HG03039 (cell line): ENCODE data around the gene SDK2.

Source experiments
- ATAC-seq: cut with Tn5 transposase; IDR thresholded peaks from one replicate; pipeline ENCODE4 v1.9.1; 2021; ENCODE audit warnings: mild to moderate bottlenecking, moderate library complexity; ENCODE audit not compliant: unreplicated experiment

Gene SDK2

DNA sequence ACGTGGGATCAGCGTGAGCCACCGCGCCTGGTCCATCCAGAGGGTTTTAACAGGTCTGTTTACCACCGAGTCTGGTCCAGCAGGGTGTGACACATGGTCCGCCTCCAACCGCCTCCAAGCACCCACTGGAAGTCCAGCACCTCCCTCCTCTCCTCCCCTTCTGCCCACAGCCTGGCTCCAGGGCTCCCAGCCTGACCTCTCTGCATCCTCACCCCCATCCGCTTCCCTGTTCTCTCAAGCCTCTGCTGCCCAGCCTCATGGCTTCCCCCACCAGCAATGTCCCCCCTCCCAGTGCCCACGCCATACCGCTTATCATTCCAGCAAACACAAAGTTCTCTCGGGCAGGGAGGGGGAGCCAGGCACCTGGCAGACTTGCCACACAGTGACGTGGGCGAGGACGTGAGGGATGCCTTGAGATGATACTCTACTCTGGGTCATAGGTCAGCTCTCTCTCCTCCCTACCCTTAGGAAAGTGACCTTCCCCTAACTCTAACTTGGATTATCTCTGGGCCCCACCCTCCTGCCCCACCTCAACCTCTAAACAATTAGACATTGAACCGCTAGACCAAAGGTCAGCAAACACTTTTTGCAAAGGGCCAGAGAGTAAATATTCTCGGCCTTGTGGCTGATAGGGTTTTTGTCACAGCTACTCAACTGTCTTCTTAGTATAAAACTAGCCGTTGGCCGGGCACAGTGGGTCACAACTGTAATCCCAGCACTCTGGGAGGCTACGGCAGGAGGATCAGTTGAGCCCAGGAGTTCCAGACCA, 355.5 kb downstream of the SDK2 start:
- ATAC-seq, result no peak

DNA sequence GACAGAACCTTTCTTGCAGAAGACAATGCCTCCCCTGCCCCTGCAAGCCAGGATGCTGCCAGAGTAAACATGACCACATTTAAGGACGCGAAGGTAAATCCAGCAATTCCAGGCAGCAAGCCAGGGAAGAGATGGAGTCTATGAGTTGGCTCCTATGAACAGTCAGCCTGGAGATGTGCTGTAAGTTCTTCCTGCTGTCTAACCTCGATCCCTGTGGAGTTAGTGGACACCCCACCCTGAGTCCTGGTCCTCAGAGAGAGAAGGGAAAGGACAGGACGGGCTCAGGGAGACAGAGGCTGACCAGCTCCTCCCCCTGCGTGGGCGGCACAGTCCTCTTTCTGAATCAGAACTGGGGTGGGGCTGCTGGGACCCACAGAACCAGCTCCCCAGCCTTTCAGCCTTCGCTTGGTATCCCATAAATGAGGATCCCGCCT, 357.4 kb downstream of the SDK2 start:
- ATAC-seq, result no peak

DNA sequence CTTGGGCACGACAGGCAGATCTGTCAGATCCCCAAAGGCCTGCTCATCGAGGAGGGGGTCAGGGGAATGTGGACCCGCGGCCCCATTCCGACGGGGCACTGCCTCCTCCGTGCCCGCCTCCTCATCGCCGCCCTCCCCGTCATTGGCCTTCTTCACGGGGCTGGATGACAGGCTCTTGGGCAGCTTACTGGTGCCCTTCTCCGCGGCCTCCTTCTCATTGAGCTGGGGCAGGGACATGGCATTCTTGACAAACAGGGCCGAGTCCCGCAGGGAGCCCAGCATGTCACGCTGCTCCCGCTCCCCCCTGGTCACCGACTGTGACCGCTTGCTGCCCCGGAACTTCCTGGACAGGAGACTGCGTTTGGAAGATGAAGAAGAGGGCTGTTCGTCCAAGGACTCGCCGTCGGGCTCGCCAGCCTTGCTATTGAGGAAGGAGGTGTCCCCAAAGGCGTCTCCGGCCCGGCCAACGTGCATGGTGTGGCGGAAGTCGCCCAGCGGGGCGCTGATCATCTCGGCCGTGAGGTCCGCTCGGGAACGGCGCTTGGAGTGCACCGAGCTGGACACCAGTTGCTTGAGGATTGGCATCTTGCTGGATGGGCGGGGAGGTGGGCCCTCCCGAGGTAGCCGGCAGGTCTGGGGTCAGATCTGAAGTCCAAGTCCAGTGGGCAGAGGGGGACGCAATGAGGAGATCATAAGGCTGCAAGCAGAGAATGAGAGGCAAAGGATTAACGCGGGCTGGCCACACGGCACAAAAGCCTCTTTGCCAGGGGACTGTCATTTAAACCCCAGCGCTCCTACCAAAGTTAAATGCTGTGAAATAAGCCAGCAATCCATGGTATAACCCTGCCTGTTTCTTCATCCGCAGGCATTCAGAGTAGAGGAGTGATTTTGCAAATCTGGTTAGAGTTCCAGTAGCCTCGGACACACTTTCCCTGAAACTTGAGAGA, 358.1 kb downstream of the SDK2 start:
- no peak for ATAC-seq

DNA sequence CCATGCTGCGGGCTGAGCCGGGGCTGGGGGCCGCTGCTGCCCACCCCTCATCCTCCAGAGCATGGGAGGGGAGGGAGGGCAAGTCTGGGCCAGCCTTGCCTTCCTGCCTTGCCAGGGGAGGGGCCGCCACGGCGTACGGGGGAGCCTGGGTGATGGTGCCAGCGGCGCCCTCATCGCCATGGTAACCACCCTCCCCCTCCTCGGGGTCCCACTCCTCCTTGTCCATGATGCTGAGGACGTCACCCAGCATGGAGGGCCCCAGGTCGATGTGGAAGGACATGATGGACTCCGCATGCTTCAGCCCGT, 358.7 kb downstream of the SDK2 start:
- no peak for ATAC-seq

DNA sequence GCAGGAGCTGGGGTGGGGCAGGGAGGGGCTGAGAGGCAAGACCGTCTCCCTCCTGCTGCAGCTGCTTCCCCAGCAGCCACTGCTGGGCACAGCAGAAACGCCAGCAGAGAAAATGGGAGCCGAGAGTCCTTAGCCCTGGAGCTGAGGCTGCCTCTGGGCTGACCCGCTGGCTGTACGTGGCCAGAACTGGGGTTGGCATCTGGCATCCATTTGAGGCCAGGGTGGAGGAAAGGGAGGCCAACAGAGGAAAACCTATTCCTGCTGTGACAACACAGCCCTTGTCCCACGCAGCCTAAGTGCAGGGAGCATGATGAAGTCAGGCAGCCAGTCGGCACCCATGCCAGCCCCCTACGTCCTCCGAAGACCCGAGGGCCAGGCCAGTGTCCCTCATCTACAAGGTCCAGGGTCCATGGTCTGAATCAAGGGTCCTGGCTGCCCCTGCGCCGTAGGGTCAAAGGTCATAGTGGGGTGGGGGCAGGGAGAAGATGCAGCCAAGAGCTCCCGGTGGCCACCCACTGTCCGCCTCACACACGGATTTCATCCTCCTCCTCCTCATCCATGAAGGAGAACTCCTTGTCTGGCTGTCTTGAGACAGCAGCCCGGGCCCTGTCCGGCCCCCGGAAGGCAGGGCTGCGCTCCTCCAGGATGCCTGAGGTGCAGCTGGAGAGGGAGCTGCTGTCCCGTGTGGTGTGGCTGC, 359.2 kb downstream of the SDK2 start:
- no peak for ATAC-seq
